WTC11 (cell line): ENCODE measurements around the gene SWAP70. TPM values are rescaled to one million over a fixed set of nuclear protein-coding genes. Genes with fewer than 3 reads are reported as not detected.

Source experiments
- ATAC-seq: fragments of 200-7000 bp; cut with Tn5 transposase; 2 replicates; pipeline ENCODE4 v1.10.0; 2021; ENCODE audit warnings: mild to moderate bottlenecking, moderate library complexity
- CTCF ChIA-PET: fragments of 300-600 bp; sonication (Branson Sonifier 250); formaldehyde crosslinking; loops from one replicate; lab custom pipeline; 2021; ENCODE audit warnings: antibody characterized with exemption; lab: Charles Lee
- POLR2A ChIA-PET: fragments of 350-600 bp; sonication (Branson Sonifier 250); formaldehyde crosslinking; loops from one replicate; lab custom pipeline; 2021; ENCODE audit warnings: antibody characterized with exemption; lab: Charles Lee
- DNase-seq: peaks from one replicate; pipeline ENCODE4 v3.0.0; 2021; ENCODE audit warnings: low spot score
- H3K27ac Mint-ChIP-seq: 2 replicates; pipeline ENCODE4 v1.8.0; 2021; ENCODE audit warnings: mixed read lengths
- H3K27me3 Mint-ChIP-seq: 2 replicates; pipeline ENCODE4 v1.8.0; 2021; ENCODE audit warnings: low read depth, mild to moderate bottlenecking, moderate library complexity, mixed read lengths
- H3K36me3 Mint-ChIP-seq: 2 replicates; pipeline ENCODE4 v1.8.0; 2021; ENCODE audit warnings: mixed read lengths
- H3K4me1 Mint-ChIP-seq: 2 replicates; pipeline ENCODE4 v1.8.0; 2022; ENCODE audit warnings: mixed read lengths
- H3K4me3 Mint-ChIP-seq: 2 replicates; pipeline ENCODE4 v1.8.0; 2021; ENCODE audit warnings: mild to moderate bottlenecking, moderate library complexity, mixed read lengths
- H3K9me3 Mint-ChIP-seq: 2 replicates; pipeline ENCODE4 v1.8.0; 2021; ENCODE audit warnings: mixed read lengths
- CREM ChIP-seq: sonication (generic); formaldehyde crosslinking; IDR thresholded peaks from 2 replicates; pipeline ENCODE4 v1.8.1; 2022; ENCODE audit warnings: mild to moderate bottlenecking, missing genetic modification reagents, moderate library complexity
- ELF4 ChIP-seq: sonication (generic); formaldehyde crosslinking; IDR thresholded peaks from 2 replicates; pipeline ENCODE4 v1.8.1; 2022; ENCODE audit warnings: low read depth, mild to moderate bottlenecking, moderate library complexity, missing genetic modification reagents
- ESRRA ChIP-seq: sonication (generic); formaldehyde crosslinking; IDR thresholded peaks from 2 replicates; pipeline ENCODE4 v1.8.1; 2022; ENCODE audit warnings: mild to moderate bottlenecking, missing genetic modification reagents, borderline replicate concordance
- ETV6 ChIP-seq: sonication (generic); formaldehyde crosslinking; IDR thresholded peaks from 2 replicates; pipeline ENCODE4 v1.8.1; 2022; ENCODE audit warnings: mild to moderate bottlenecking, missing genetic modification reagents
- MLX ChIP-seq: sonication (generic); formaldehyde crosslinking; IDR thresholded peaks from 2 replicates; pipeline ENCODE4 v1.8.1; 2023; ENCODE audit warnings: mild to moderate bottlenecking, missing genetic modification reagents, moderate library complexity
- NR2C2 ChIP-seq: sonication (generic); formaldehyde crosslinking; IDR thresholded peaks from 2 replicates; pipeline ENCODE4 v1.8.0; 2022; ENCODE audit warnings: mild to moderate bottlenecking, missing genetic modification reagents
- TP53 ChIP-seq: sonication (generic); formaldehyde crosslinking; IDR thresholded peaks from 2 replicates; pipeline ENCODE4 v1.8.1; 2023; ENCODE audit warnings: mild to moderate bottlenecking, missing genetic modification reagents
- ZNF138 ChIP-seq: sonication (generic); formaldehyde crosslinking; conservative IDR thresholded peaks from 2 replicates; pipeline ENCODE4 v1.8.1; 2022; ENCODE audit warnings: mild to moderate bottlenecking, moderate library complexity, missing genetic modification reagents
- ZNF532 ChIP-seq: fragments of 250-450 bp; sonication (Bioruptor Pico); IDR thresholded peaks from 2 replicates; pipeline ENCODE4 v1.9.0; 2021; ENCODE audit warnings: mild to moderate bottlenecking, borderline replicate concordance
- total RNA-seq: library from RNA; stranded (reverse); gene quantifications from 3 replicates; pipeline ENCODE4 v1.2.3, GENCODE V29; 2021
- TF ChIP-seq, protein P1 (sequence below): sonication (generic); formaldehyde crosslinking; IDR thresholded peaks from 2 replicates; pipeline ENCODE4 v1.8.1; 2023; ENCODE audit warnings: mild to moderate bottlenecking, moderate library complexity, missing genetic modification reagents
- TF ChIP-seq, protein P2 (sequence below): sonication (generic); formaldehyde crosslinking; IDR thresholded peaks from 2 replicates; pipeline ENCODE4 v1.8.0; 2022; ENCODE audit warnings: mild to moderate bottlenecking, missing genetic modification reagents

SWAP70 gene
- total RNA-seq, 1 experiment from 2014 or later, result 24.1 TPM

- TF ChIP-seq CREM (CRISPR knock-in tag) (no peak), ETV6 (CRISPR knock-in tag) (no peak), ZNF138 (CRISPR knock-in tag) (no peak), ESRRA (CRISPR knock-in tag) (no peak), TP53 (CRISPR knock-in tag) (no peak)
- TF ChIP-seq, protein P1, sequence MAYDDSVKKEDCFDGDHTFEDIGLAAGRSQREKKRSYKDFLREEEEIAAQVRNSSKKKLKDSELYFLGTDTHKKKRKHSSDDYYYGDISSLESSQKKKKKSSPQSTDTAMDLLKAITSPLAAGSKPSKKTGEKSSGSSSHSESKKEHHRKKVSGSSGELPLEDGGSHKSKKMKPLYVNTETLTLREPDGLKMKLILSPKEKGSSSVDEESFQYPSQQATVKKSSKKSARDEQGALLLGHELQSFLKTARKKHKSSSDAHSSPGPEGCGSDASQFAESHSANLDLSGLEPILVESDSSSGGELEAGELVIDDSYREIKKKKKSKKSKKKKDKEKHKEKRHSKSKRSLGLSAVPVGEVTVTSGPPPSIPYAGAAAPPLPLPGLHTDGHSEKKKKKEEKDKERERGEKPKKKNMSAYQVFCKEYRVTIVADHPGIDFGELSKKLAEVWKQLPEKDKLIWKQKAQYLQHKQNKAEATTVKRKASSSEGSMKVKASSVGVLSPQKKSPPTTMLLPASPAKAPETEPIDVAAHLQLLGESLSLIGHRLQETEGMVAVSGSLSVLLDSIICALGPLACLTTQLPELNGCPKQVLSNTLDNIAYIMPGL (CRISPR knock-in tag), result no peak
- TF ChIP-seq, all 79 proteins: peak for 0
These were observed 110.2 kb downstream of the SWAP70 start (continued) for GRCh38 chr11:9774109-9774508.

DNA sequence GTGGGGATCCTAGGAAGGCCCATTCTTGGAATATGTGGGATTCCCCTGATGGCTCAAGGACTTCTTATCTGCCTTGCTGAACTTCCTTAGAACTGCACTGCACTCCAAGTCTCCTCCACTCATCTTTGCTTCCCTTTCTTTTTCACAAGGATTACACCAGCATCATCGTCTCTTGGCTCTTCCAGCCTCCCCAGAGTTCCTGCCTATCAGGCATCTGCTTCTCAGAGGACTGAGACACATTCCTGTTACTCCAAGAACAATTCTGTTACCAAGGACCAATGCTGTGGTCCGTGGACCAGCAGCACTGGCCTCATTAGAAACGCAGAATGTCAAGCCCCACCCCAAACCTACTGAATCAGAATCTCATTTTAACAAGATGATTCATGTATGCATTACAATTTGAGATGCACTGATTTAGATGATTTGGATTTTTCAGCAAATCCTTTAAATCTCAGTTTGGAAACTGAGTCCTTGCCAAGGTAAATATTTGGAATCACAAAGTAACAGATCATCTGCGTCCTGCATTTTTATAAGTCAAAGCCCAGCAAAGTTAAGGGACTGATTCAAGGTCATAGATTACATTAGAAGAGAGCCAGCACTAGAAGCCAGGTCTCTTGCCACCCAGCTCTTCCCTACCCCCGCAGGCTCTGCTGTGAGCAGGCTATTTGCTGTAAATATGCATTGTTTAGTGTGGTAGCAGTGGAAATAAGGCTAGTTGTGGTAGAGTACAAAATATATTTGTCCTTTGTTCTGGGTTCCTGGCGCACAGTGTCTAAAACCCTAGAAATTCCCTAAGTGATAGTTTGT, 110.9 kb downstream of the SWAP70 start:
- DNase-seq (no peak), ATAC-seq (no peak; the same call in 1 of the 2 replicates)
- H3K36me3 Mint-ChIP-seq, result peaks cover 13% of the 10 kb centered on the region
- no peak overlapping the region for H3K4me3 Mint-ChIP-seq
- H3K27me3 Mint-ChIP-seq, result no peaks in the 10 kb centered on the region
- H3K4me1 Mint-ChIP-seq, result peaks cover 35% of the 10 kb centered on the region
- H3K27ac Mint-ChIP-seq, result no peak overlapping the region
- POLR2A ChIA-PET, result interaction anchor here (0.5 to 0.6 kb wide), 2 partner anchors 429 to 466 kb away, joined by 3 to 5 read pairs; no protein-coding TSS in a partner anchor
- H3K9me3 Mint-ChIP-seq, result no peaks in the 10 kb centered on the region
- no peak for TF ChIP-seq ZNF532 (CRISPR knock-in tag)
- no peak for TF ChIP-seq ELF4 (CRISPR knock-in tag)
- no peak for TF ChIP-seq CREM (CRISPR knock-in tag)
- no peak for TF ChIP-seq NR2C2 (CRISPR knock-in tag)
- TF ChIP-seq, all 79 proteins: peak for 0
- CTCF ChIA-PET, result interaction anchor here (1.6 kb wide), 1 partner anchor 16 kb away, joined by 7 read pairs; no protein-coding TSS in a partner anchor

DNA sequence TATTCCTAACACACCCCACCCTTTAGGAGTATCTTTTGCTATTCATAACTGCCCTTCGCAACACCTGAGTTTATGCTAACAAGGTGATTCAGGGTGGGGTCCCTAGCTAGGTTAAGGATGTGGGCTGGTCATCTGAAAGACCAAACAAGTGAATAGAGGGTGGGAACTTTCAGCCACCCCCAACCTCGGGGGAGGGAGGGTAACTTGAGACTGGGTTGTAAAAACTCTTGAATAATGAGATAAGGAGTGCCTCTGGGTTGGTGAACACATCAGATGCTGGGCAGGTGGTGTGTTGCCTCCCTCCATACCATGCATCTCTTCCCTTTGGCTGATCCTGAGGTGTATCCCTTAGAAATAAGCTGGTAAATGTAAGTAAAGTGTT, 111.5 kb downstream of the SWAP70 start:
- ChIA-PET POLR2A (interaction anchor here (0.6 kb wide), 1 partner anchor 465 kb away, joined by 5 read pairs; no protein-coding TSS in a partner anchor), CTCF (interaction anchor here (0.8 to 1.6 kb wide), 2 partner anchors 17 to 62 kb away, joined by 3 to 7 read pairs; no protein-coding TSS in a partner anchor)
- H3K36me3 Mint-ChIP-seq, result peaks cover 19% of the 10 kb centered on the region
- TF ChIP-seq, protein P1 (CRISPR knock-in tag), result no peak
- TF ChIP-seq, protein P2, sequence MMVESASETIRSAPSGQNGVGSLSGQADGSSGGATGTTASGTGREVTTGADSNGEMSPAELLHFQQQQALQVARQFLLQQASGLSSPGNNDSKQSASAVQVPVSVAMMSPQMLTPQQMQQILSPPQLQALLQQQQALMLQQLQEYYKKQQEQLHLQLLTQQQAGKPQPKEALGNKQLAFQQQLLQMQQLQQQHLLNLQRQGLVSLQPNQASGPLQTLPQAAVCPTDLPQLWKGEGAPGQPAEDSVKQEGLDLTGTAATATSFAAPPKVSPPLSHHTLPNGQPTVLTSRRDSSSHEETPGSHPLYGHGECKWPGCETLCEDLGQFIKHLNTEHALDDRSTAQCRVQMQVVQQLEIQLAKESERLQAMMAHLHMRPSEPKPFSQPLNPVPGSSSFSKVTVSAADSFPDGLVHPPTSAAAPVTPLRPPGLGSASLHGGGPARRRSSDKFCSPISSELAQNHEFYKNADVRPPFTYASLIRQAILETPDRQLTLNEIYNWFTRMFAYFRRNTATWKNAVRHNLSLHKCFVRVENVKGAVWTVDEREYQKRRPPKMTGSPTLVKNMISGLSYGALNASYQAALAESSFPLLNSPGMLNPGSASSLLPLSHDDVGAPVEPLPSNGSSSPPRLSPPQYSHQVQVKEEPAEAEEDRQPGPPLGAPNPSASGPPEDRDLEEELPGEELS (CRISPR knock-in tag), result no peak
- no peak for TF ChIP-seq MLX (CRISPR knock-in tag)
- H3K27ac Mint-ChIP-seq, result no peak overlapping the region
- ATAC-seq, result peak; percentile 83
- peak; percentile 53 for DNase-seq
- peaks cover 35% of the 10 kb centered on the region for H3K4me1 Mint-ChIP-seq
- no peaks in the 10 kb centered on the region for H3K27me3 Mint-ChIP-seq
- H3K9me3 Mint-ChIP-seq, result no peaks in the 10 kb centered on the region
- H3K4me3 Mint-ChIP-seq, result no peak overlapping the region
